GM18498 (cell line): ENCODE data around the gene CTXN2.

Source experiments
- ATAC-seq: cut with Tn5 transposase; IDR thresholded peaks from one replicate; pipeline ENCODE4 v1.9.1; 2021; ENCODE audit warnings: mild to moderate bottlenecking, moderate library complexity; ENCODE audit not compliant: unreplicated experiment

Gene CTXN2

GRCh38 chr15:48221885-48222284 is 30.4 kb downstream of the CTXN2 start:
- ATAC-seq = no peak

- ATAC-seq = no peak
Observed at GRCh38 chr15:48222627-48223026, 31.2 kb downstream of the CTXN2 start.

GRCh38 chr15:48225771-48226170 is 34.3 kb downstream of the CTXN2 start:
- no peak for ATAC-seq

GRCh38 chr15:48230498-48230897 is 39.0 kb downstream of the CTXN2 start:
- no peak for ATAC-seq

GRCh38 chr15:48233246-48233645 is 41.8 kb downstream of the CTXN2 start:
- no peak for ATAC-seq

- ATAC-seq = no peak
Observed at GRCh38 chr15:48239334-48239733, 47.9 kb downstream of the CTXN2 start.

GRCh38 chr15:48242015-48242414 is 50.5 kb downstream of the CTXN2 start:
- no peak for ATAC-seq

- no peak for ATAC-seq
Observed at GRCh38 chr15:48242535-48242934, 51.1 kb downstream of the CTXN2 start.

- ATAC-seq = no peak
Observed at GRCh38 chr15:48244921-48245320, 53.5 kb downstream of the CTXN2 start.

GRCh38 chr15:48248414-48248813 is 56.9 kb downstream of the CTXN2 start:
- no peak for ATAC-seq

- ATAC-seq = peak; percentile 53
Observed at GRCh38 chr15:48250640-48251076, 59.2 kb downstream of the CTXN2 start.

GRCh38 chr15:48253172-48253571 is 61.7 kb downstream of the CTXN2 start:
- ATAC-seq = no peak
